NCI-H510A (cell line): ENCODE results near the gene MT1H.
"Not testable (repeated sequence)": the region's sequence is repeated elsewhere in the genome, so short reads cannot be mapped to it uniquely, and the experiment has no call there.

ENCODE experiments used
- DNase-seq: peaks from one replicate; lab custom pipeline; 2025; lab: John Stamatoyannopoulos, UW

Gene MT1H

DNA sequence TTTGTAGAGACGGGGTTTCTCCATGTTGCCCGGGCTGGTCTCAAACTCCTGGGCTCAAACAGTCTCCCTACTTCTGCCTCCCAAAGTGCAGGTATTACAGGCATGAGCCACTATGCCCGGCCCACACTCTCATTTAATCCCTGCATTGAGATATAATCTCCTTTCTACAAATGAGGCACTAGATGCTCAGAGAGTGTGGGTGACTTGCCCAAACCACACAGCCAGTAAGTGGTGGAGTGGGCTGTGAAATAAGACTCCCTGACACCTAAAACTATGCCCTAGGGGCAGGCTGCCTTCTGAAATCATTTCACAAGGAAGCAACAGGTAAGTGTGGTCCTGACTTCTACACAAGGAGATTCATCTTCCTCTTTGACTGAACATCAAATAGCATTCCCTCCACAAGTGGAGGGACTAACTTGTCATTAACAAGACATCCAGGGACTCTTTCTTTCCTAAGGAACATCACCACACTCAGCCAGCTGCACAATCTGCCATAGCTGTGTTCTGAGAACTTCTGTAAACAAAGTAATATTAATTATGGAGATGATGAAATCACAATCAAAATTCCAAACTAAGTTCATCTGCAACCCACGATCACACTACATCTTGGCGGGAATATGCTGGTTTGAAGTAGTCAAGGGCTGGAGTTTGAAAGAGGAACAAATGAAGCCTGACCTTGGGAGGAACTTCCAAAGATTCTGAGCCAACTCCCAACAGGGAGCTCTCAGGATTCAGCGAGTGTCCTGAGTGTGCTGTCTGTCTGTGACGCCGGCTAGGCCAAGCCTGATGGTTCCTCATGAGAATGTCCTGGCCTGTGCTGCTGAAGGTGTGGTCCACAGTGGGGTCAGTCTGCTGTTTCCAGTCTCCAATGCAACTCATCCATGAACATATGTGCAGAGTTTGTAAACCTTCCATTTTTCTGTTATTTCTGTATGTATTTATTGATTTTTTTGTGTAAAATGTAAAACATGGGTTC is 4.0 kb upstream of the MT1H start:
- DNase-seq = not testable (repeated sequence)

DNA sequence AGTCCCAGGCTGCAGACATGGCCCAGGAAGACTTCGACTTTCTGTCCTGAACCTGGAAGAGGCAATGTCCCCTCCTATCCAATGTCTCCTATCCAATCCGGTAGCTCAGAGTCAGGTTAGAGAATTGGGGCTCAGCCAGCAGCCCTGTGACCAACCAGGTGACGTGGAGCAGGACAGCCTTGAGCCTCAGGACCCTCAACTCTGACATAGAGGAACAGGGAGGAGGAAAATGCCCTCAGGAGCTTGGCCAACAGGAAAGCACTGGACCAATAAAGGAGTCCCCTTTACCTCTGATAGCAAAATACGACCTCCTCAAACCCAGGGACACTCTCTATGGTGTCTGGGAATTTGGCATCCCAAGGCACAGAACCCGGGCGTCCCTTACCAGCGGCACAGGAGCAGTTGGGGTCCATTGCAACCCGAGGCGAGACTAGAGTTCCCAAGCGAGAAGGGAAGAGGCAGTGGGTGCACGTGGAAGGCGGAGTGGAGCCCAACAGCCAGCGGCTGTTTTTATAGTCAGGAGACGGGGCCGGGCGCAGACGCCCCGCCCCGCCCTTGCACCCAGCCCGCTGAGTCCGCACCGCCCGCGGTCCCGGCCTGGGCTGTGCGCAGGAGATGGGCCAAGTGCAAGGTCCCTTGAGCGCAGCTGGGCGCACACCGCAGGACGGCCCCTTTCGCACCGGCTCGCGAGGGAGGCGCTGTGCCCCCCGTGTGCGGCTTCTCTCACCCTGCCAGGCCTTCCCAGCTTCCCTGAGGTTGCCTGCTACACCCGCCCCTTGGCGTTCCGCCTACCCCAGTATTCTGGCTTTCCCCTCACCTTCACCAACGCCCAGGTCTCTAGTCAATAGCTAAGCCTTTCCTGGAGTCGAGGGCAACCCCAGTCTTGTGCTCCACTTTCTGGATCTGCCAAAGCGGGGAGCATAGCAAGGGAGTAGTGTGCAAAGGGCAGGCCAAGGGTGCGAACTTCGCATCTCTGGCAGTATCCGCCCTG is 1.7 kb upstream of the MT1H start, which contains the start of gene MT1G:
TSS of gene MT1G (minus strand) at position 485 of the 991 bp plus-strand sequence. CDS start at position 413, 72 bp downstream.
- DNase-seq = peak; percentile 65

GRCh38 chr16:56669840-56670619 is 416 bp downstream of the MT1H start:
- no peak for DNase-seq

GRCh38 chr16:56670620-56670934 is 963 bp downstream of the MT1H start:
- no peak for DNase-seq

GRCh38 chr16:56671691-56672090 is 2.1 kb downstream of the MT1H start:
- DNase-seq = not testable (repeated sequence)

DNA sequence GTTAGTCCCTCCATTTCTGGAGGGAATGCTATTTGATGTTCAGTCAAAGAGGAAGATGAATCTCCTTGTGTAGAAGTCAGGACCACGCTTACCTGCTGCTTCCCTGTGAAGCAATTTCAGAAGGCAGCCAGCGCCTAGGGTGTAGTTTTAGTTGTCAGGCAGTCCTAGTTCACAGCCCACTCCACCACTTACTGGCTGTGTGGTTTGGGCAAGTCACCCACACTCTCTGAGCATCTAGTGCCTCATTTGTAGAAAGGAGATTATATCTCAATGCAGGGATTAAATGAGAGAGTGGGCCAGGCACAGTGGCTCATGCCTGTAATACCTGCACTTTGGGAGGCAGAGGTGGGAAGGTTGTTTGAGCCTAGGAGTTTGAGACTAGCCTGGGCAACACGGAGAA is 2.6 kb downstream of the MT1H start:
- DNase-seq = not testable (repeated sequence)

DNA sequence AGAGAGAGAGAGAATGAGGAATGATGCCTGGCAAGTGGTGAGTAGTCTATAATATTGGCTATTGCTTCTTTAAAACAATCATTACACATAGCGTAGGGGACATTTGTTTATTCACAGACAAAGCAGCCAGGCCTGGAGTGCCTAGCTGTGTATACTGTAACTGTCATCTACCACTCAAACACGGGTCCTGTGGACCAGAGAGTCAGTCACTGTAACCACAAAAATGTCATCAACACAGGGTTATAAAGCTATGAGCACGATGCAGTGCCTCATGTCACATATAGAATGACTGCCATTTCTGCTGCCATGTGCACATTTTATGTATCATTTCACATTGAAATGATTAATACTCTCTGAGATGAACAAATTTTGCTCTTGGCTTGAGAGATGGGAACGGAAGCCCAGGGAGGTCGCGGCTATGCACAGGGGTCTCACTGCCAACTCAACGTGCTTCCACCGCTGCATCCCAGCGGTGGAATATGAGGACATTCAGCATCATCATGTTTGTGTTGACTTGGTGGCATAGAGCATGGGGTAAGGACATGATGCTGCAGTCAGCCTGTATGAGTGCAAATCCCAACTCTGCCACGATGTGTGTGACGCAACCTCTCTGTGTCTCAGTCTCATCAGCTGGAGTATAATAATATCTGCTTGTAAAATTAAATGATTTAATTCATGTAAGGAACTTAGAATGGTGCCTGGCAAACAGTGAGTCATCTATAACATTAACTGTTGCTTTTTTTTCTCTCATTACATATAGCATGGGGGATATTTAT is 3.3 kb downstream of the MT1H start:
- no peak for DNase-seq

- no peak for DNase-seq
Observed at GRCh38 chr16:56673921-56674320, 4.3 kb downstream of the MT1H start.

DNA sequence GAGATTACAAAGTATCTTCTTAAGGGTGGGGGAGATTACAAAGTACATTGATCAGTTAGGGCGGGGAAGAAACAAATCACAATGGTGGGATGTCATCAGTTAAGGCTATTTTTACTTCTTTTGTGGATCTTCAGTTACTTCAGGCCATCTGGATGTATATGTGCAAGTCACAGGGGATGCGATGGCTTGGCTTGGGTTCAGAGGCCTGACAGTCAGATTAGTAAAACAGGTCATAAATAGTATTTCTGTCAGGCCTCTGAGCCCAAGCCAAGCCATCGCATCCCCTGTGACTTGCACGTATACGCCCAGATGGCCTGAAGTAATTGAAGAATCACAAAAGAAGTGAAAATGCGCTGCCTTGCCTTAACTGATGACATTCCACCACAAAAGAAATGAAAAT is 5.0 kb downstream of the MT1H start:
- not testable (repeated sequence) for DNase-seq

- DNase-seq = no peak
Observed at GRCh38 chr16:56675685-56676210, 6.1 kb downstream of the MT1H start.

DNA sequence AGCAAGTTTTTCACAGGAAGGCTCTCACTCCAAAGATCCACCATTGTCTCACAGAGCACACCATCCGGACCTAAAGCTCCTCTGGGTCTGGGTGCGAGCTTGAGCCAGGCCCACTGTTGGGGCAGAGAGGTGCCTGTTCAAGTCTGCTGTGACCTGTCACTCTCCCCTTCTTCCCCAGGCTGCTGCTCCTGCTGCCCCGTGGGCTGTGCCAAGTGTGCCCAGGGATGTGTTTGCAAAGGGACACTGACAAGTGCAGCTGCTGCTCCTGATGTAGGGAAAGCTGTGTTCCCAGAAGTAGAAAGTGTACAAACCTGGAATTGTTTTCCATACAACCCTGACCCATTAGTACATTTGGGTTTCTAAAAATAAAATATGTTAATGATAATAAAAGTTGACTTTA is 7.9 kb downstream of the MT1H start:
- no peak for DNase-seq

DNA sequence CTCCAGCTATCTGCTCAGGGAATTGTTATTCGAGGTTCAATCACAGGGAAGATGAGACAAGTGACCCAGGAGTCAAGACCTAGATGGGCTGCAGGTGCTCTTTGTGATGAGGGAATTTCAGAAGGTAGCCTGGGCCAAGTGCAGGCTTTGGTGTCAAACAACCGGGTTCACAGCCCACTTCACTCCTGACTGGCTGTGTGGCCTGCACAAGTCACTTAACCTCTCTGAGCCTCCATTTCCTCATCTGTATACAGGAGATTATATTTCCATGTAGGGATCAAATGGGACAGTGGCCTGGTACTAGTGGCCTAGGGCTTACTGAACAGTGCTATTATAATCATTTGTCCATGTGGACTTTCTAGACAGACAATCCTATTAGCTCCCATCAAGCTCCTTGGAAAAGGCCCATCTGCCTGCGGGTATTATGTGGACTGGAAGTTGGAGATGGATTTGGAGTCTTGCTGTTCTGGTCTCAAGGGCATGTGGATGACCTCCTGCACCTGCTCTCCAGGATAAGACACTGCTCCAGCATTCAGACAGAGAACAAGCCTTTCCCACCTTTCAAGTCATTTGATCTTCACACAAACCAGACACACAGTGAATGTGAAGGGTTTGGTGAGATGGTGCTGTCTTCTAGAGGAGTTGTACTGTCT is 9.6 kb downstream of the MT1H start:
- DNase-seq = no peak

DNA sequence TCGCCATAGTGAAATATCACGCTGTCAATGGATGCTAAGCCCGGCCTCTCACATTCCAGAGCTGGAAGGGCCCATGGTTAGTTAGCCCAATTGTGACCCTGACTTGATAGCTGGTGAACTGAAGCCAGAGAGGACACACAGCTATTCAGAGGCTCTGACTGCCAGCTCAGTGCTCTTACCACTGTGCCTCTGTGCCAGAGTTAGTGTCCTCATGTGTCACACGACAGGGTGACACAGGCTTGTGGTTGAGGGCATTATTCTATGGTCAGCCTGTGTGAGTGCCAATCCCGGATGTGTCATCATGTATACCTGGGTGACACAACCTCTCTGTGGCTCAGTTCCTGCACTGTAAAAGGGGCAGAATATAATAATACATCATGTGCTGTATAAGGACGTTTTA is 10.2 kb downstream of the MT1H start:
- no peak for DNase-seq

DNA sequence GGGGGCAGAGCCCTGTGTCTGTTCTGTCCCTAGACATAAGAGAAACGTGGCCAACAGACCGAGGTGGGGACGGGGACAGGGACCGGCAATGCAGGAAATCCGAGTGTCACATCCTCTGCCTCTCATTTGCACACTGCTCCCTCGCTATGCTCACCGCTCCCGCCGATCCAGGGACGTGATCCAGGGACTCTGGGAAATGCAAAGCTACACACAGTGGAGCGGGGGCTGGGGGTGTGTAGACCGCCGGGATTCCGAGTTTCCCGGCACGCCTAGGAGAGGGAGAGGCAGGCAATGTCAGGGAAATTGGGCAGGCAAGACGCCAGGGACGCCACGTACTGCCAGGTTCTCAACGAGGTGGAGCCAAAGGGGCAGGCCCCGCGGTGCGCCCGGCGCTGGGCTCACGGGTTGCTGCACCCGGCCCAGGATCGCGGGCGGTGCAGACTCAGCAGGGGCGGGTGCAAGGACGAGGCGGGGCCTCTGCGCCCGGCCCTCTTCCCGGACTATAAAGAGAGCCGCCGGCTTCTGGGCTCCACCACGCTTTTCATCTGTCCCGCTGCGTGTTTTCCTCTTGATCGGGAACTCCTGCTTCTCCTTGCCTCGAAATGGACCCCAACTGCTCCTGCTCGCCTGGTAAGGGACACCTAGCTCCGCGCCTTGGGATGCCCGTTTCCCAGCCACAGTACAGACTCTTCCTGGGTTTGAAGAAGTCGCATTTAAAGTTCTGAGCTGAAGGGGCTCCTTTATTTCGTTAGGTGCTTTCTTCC is 12.5 kb downstream of the MT1H start, which contains the start of gene MT1X:
TSS of gene MT1X (plus strand) at position 532 of the 764 bp plus-strand sequence. CDS start at position 603, 71 bp downstream.
- DNase-seq = peak; percentile 75

DNA sequence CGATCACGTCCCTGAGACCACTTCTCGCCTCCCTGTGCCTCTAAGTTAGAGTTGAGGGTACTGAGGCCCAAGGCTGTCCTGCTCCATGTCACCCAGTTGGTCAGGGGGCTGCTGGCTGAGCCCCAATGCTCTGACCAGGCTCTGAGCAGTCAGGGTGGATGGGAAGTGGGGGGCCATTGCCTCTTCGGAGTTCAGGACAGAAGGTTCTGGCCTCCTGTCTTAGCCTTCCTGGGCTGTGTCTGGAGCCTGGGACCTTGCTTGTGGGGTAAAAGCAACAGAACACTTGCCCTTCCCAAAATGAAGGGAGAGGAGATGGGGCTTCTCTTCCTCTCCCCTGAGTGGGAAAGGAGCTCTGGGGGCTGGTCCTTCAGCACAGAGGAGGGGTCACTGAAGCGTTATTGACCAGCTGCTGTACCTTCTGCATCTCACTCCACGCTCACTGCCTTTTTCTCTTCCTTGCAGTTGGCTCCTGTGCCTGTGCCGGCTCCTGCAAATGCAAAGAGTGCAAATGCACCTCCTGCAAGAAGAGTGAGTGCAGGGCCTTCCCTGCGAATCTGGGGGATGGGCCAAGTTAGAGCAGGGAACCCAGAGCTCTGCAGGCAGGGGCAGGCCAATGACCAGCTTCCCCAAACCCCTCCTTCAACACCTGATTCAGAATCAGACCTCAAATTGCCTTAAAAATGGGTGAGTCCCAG is 13.2 kb downstream of the MT1H start:
- DNase-seq = no peak

DNA sequence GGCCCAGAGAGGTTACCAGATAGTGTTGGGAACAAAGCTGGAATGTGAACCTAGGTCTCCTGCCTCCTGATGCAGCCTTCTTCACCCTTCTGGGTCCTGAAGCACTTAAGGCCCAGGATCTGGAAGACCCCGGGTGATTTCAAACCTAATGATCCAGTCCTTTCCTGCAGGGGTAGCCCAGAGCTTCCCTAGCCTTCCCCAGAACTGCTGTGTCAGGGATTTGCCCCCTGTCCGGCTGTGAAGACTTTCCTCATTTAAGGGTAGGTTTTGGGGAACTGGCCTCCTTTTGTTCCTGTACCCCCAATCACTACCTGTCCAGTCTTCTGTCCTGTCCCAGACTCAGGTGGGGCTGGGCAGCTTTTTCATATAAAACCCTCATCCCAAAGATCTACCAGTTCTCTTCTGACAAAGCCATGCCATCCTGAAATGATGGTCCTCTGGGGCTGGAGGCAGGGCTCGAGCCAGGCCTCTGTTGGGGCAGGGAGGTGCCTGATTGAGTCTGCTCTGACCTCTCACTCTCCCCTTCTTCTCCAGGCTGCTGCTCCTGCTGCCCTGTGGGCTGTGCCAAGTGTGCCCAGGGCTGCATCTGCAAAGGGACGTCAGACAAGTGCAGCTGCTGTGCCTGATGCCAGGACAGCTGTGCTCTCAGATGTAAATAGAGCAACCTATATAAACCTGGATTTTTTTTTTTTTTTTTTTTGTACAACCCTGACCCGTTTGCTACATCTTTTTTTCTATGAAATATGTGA is 14.0 kb downstream of the MT1H start:
- no peak for DNase-seq

- no peak for DNase-seq
Observed at GRCh38 chr16:56684256-56684925, 14.8 kb downstream of the MT1H start.
